NCI-H69 (cell line): ENCODE results near the gene MLC1.
A peak's percentile ranks its signal among the peaks of the same experiment; 100 is the strongest.

ENCODE experiments used
- DNase-seq: peaks from one replicate; lab custom pipeline; 2025; lab: John Stamatoyannopoulos, UW

MLC1 gene

DNA sequence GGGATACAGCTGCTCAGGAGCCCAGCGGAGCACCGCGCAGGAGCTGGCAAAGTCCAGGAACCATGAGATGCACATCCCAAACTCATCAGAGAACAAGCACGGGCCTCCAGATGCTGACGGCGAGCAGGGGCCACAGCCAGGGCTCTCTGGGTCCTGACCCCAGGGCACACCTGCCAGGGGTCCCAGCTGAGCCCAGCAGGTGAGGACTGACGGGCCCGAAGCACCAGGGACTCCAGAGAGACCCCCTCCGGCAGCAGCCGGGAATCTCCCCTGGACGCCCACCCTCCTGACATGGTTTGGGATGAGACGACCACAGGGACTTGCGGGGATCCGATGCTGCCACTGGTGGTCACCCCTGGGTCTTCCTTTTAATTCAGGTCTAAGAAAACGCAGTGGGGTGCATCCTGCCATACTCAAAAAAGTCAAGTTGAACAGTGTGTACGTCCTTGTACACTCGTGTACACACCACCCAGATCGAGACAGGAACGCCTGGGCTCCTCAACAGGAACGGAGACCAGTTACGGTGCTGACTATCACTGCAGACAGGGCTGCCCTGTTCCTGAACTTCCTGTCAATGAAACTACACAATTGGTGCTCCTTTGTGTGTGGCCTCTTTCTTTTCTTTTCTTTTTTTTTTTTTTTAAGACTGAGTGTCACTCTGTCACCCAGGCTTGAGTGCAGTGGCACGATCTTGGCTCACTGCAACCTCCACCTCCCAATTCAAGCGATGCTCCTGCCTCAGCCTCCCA, 49.1 kb downstream of the MLC1 start:
- DNase-seq: no peak

DNA sequence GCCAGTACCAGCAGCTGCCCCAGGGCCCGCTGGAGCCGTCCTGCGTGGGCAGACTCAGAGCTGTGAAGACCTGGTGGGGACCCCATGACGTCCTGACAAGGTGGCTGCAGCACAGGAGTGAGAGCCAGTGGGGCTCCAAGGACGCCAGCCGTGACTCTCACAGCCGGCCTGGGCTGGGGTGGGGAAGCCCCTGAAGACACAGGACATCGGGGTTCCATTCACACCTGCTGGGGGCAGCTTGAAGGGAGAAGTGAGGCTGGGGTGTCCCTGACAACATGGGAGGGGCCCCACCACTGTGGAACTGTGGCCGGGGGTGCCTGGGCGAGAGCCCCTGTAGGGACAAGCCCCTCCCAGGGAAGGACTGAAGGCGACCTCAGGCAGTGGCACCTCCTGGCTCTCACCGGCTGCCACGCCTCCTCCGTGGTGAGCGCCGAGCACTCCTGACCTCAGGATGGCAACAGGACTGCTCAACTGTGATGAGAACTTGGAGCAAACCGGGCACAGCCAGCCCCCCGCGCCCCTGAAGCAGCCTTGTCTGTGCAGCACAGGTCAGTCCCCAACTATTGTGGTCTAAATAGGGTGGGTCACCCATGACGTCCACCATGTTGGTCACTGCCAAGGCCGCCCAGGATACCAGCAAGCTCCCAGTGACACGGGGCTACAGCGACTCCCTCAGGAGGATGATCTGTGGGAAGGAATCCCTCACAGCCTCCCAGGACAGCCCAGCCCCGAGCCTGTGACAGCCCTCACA, 49.9 kb downstream of the MLC1 start:
- DNase-seq: no peak

DNA sequence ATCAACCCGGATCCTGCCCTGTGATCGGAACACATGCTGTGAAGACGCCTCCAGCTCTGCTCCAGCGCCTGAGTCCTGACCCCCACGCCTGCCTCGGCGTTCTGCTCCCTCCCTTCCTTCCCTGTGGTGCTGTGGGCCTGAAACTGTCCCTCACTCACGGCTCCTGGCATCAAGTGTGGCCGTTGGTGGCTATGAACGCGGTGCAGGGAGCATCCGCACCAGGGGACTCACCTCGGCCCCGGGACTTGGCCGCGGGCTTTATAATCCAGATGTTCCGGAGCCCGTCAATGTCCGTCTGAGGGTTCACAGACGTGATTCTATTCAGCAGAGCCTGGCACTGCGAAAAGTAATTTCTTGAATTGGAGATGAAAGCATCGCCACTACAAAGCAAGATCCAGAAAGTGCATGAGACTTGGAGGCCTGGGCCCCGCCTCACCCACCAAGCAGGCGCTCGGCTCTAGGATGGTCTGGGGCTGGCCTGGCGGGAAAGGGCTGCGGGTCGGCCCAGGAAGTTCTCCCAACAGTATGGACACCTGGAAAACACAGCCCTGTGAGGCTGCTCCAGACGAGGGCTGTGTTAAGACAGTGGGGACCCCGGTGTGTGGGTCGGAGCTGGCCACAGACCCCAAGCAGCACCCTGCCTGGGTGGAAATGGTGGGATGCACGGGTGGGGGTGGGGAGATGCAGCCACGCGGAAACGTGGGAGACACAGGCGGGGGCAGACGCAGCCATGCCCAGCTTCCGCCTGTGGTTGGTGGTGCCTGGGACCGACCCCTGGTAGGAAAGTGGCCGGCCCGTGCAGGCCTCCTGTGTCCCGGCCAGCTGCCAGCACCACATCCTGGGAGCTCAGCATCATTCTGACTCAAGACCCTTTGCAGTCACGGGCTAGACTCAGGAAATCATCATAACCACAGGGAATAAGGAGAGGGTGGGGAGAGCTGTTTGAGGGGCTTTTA, 50.8 kb downstream of the MLC1 start:
- DNase-seq: no peak

GRCh38 chr22:50032941-50033601, 52.2 kb downstream of the MLC1 start:
- DNase-seq: no peak

GRCh38 chr22:50032109-50032871, 52.9 kb downstream of the MLC1 start:
- no peak for DNase-seq

- DNase-seq: no peak
Measured at GRCh38 chr22:50031189-50032091, 53.8 kb downstream of the MLC1 start.

DNA sequence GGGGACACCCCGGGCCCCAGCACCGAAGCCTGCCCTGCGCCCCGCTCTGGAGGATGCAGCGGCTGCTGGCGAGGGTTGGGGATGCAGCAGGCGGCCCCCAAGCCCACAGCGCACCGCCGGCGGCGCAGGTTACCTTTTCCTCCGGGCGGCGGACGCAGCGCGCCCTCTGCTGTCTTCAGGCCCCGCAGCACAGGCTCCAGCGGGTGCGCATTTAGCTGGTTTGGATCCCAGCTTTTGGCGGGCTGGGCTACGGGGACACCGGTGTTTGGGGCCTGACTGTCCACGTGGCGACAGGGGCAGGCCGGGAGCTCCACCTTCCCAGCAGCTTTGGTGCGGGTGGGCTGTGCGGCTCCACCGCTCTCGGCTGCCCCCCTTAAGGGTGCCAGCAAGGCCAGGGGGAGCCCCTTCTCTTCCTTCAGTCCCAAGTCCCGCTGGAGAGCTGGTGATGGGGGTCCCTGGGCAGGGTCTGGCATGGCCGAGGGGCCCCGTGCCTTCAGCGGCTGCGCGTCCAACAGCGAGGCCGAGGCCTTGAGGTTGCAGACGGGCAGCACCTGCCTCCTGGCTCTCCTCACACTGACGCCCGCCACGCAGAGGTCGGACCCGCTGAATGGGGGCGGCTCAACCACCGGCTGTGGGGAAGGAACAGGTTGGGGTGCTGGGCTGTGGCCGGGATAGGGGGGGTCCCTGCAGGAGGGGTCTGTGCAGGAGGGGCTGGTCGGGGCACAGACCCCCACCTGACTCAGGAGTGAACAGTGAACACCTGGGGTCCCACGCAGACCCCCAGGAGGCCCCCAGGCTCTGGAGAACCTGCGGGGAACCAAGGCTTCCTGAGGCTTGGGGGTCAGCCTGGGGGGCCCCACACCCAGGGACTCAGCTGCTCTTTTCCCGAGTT, 54.7 kb downstream of the MLC1 start:
- peak; percentile 87 for DNase-seq

- DNase-seq: peak; percentile 68
Measured at GRCh38 chr22:50027639-50028537, 57.3 kb downstream of the MLC1 start.

- DNase-seq: no peak
Measured at GRCh38 chr22:50025993-50026392, 59.2 kb downstream of the MLC1 start.

DNA sequence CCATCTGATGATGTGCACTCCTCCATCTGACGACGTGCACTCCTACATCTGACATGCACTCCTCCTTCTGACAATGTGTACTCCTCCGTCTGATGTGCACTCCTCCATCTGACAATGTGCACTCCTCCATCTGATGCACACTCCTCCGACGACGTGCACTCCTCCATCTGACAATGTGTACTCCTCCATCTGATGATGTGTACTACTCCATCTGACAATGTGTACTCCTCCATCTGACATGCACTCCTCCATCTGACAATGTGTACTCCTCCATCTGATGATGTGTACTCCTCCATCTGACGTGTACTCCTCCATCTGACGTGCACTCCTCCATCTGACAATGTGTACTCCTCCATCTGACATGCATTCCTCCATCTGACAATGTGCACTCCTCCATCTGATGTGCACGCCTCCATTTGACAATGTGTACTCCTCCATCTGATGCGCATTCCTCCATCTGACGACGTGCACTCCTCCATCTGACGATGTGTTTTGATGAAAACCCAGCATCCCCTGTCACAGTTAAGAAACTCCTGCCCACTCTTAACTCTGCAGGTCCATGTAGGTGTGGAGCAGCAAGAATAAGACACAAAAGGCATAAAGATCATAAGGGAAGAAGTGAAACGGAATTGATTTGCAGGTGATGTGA, 62.9 kb downstream of the MLC1 start:
- no peak for DNase-seq

GRCh38 chr22:50020606-50021005, 64.6 kb downstream of the MLC1 start:
- no peak for DNase-seq

- DNase-seq: no peak
Measured at GRCh38 chr22:50019316-50019715, 65.9 kb downstream of the MLC1 start.

- DNase-seq: no peak
Measured at GRCh38 chr22:50018608-50019285, 66.5 kb downstream of the MLC1 start.

- DNase-seq: no peak
Measured at GRCh38 chr22:50017701-50018224, 67.5 kb downstream of the MLC1 start.

GRCh38 chr22:50016988-50017700, 68.1 kb downstream of the MLC1 start:
- DNase-seq: no peak
